Nephron progenitor cell (in vitro differentiated cells): ENCODE data around the gene FRMPD4.
"Not testable (repeated sequence)": the region's sequence is repeated elsewhere in the genome, so short reads cannot be mapped to it uniquely, and the experiment has no call there.

Experiments
- DNase-seq: peaks from one replicate; pipeline ENCODE4 v3.0.0; 2021
- H3K27ac Mint-ChIP-seq: 2 replicates; pipeline ENCODE4 v1.8.0; 2021; ENCODE audit warnings: mild to moderate bottlenecking, moderate library complexity, mixed read lengths
- H3K27me3 Mint-ChIP-seq: 2 replicates; pipeline ENCODE4 v1.8.0; 2021; ENCODE audit warnings: mild to moderate bottlenecking, low read depth, mixed read lengths; ENCODE audit not compliant: poor library complexity
- H3K36me3 Mint-ChIP-seq: 2 replicates; pipeline ENCODE4 v1.8.0; 2021; ENCODE audit warnings: low read depth, mixed read lengths
- H3K4me1 Mint-ChIP-seq: 2 replicates; pipeline ENCODE4 v1.8.0; 2021; ENCODE audit warnings: mixed read lengths
- H3K4me3 Mint-ChIP-seq: 2 replicates; pipeline ENCODE4 v1.8.0; 2021; ENCODE audit warnings: mild to moderate bottlenecking, moderate library complexity, mixed read lengths
- H3K9me3 Mint-ChIP-seq: 2 replicates; pipeline ENCODE4 v1.8.0; 2021; ENCODE audit warnings: mild to moderate bottlenecking, moderate library complexity, mixed read lengths
- TF ChIP-seq, protein P1 (sequence below): fragments of 200-600 bp; sonication (generic); IDR thresholded peaks from 2 replicates; pipeline ENCODE4 v1.5.0; 2021; ENCODE audit warnings: antibody characterized with exemption

Gene FRMPD4

DNA sequence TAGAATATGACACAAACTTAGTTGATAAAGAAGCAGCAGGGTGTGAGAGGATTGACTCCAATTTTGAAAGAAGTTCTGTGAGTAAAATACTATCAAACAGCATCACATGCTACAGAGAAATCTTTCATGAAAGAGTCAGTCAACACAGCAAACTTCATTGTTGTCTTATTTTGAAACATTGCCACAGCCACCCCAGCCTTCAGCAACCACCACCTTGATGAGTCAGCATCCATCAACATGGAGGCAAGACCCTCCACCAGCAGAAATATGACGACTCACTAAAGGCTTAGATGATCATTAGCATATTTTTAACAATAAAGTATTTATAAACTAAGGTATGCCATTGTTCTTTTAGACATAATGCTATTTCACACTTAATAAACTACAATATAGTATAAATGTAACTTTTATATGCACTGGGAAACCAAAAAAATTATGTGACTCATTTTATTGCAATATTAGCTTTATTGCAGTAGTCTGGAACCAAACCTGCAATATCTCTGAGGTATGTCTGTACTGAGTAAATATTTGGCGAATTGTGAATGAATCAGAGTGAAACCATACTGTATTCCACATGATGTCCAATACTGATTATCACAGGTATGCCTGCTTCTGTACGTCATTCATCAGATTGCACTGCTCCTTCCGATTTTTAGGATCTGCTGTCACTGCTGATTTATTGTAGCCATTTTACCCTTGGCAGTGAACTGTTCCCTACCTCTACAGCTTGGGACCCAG, 11.6 kb downstream of the FRMPD4 start:
- Mint-ChIP-seq H3K4me1 (no peaks in the 10 kb centered on the region), H3K27ac (no peak overlapping the region), H3K36me3 (no peaks in the 10 kb centered on the region), H3K27me3 (no peaks in the 10 kb centered on the region), H3K9me3 (peaks cover 24% of the 10 kb centered on the region), H3K4me3 (no peak overlapping the region)
- no peak for DNase-seq
- TF ChIP-seq, protein P1, sequence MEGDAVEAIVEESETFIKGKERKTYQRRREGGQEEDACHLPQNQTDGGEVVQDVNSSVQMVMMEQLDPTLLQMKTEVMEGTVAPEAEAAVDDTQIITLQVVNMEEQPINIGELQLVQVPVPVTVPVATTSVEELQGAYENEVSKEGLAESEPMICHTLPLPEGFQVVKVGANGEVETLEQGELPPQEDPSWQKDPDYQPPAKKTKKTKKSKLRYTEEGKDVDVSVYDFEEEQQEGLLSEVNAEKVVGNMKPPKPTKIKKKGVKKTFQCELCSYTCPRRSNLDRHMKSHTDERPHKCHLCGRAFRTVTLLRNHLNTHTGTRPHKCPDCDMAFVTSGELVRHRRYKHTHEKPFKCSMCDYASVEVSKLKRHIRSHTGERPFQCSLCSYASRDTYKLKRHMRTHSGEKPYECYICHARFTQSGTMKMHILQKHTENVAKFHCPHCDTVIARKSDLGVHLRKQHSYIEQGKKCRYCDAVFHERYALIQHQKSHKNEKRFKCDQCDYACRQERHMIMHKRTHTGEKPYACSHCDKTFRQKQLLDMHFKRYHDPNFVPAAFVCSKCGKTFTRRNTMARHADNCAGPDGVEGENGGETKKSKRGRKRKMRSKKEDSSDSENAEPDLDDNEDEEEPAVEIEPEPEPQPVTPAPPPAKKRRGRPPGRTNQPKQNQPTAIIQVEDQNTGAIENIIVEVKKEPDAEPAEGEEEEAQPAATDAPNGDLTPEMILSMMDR: no peak

DNA sequence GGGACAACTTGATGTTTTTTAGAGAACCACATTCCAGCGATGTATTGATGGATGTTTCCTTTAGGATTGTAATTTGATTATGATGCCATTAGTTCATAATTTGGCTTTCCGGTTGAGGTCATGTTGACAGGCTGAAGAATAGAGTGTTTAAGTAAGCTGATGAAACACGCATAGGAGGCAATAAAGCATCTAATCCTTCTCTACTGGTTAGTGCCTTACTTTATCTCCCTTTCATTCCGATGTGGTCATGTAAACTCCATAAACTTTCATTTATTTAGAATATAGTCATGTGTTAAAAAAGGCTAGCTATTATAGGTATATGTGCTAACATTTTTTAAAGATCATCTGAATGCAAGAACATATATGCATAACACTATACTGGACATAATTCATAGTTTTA, 15.0 kb downstream of the FRMPD4 start:
- Mint-ChIP-seq H3K27ac (no peak overlapping the region), H3K4me1 (no peaks in the 10 kb centered on the region), H3K4me3 (no peak overlapping the region), H3K27me3 (no peaks in the 10 kb centered on the region), H3K9me3 (peaks cover 14% of the 10 kb centered on the region), H3K36me3 (no peaks in the 10 kb centered on the region)
- TF ChIP-seq, protein P1: no peak
- no peak for DNase-seq

DNA sequence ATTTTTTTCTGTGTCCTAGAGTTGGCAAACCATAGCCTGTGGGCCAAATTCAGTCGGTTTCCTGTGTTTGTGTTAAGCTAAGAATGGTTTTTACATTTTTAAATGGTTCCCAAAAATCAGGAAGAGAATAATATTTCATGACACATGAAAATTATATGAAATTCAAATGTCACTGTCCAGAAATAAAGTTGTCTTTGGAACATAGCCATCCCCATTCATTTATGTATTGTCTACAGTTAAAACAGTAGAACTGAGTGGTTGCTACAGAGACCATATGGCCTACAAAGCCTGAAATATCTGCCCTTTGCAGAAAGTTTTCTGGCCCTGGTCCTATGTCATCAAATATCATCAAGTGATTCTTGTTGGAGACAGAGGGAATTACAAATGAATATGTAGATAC, 15.5 kb downstream of the FRMPD4 start:
- peaks cover 14% of the 10 kb centered on the region for H3K9me3 Mint-ChIP-seq
- H3K4me3 Mint-ChIP-seq: no peak overlapping the region
- H3K36me3 Mint-ChIP-seq: no peaks in the 10 kb centered on the region
- H3K27me3 Mint-ChIP-seq: no peaks in the 10 kb centered on the region
- no peaks in the 10 kb centered on the region for H3K4me1 Mint-ChIP-seq
- H3K27ac Mint-ChIP-seq: no peak overlapping the region
- no peak for DNase-seq
- TF ChIP-seq, protein P1: no peak

DNA sequence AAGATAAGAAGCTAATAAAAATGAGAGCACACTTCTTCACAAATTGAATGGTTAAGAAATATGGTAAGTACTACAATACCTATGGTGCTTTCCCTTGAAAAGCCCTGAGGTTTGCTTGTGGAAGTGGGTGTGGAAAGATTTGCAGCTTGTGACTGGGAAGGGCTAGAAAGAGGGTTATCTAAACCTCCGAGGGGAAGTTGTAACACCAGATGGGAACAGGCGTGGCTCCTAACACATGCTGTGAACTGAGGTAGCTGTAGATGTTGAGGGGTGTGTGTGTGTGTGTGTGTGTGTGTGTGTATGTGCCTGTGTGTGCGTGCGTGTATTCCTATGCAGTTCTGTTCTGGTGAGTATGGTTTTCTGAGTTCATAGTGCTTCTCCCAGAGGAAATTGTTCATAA, 21.5 kb downstream of the FRMPD4 start:
- no peak overlapping the region for H3K27ac Mint-ChIP-seq
- H3K4me3 Mint-ChIP-seq: no peak overlapping the region

DNA sequence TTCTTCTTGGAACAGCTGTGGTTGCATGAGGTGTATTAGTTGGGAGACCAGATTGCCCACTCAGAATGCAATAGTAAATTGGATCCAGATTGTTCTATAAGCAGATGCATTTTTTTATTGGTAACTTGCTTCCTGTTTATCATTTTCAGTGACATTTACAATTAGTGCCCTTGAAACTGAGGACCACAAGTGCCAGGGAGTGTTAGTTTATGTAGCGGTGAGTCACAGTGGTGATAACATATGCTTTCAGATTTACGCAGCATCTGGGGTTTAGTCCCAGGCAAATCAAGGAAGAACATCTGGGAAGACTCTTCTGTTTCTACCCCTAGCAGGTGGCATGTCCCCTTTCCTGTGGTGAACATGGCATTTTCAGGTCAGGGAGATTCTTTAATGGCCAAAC, 24.1 kb downstream of the FRMPD4 start:
- no peak for DNase-seq
- TF ChIP-seq, protein P1: no peak
- H3K9me3 Mint-ChIP-seq: peaks cover 16% of the 10 kb centered on the region
- H3K27ac Mint-ChIP-seq: no peak overlapping the region
- H3K36me3 Mint-ChIP-seq: no peaks in the 10 kb centered on the region
- H3K4me1 Mint-ChIP-seq: no peaks in the 10 kb centered on the region
- H3K4me3 Mint-ChIP-seq: no peak overlapping the region
- H3K27me3 Mint-ChIP-seq: no peaks in the 10 kb centered on the region

More for the DNA sequence above, 21.5 kb downstream of the FRMPD4 start:
- Mint-ChIP-seq H3K27me3 (no peaks in the 10 kb centered on the region), H3K4me1 (no peaks in the 10 kb centered on the region), H3K9me3 (peaks cover 8% of the 10 kb centered on the region), H3K36me3 (no peaks in the 10 kb centered on the region)
- TF ChIP-seq, protein P1: no peak
- DNase-seq: no peak

DNA sequence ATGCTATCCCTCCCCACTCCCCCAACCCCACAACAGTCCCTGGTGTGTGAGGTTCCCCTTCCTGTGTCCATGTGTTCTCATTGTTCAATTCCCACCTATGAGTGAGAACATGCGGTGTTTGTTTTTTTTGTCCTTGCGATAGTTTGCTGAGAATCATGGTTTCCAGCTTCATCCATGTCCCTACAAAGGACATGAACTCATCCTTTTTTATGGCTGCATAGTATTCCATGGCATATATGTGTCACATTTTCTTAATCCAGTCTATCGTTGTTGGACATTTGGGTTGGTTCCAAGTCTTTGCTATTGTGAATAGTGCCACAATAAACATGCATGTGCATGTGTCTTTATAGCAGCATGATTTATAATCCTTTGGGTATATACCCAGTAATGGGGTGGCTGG, 25.9 kb downstream of the FRMPD4 start:
- H3K9me3 Mint-ChIP-seq: peaks cover 27% of the 10 kb centered on the region
- not testable (repeated sequence) for H3K27me3 Mint-ChIP-seq, H3K4me1 Mint-ChIP-seq, H3K27ac Mint-ChIP-seq, H3K4me3 Mint-ChIP-seq, DNase-seq, H3K36me3 Mint-ChIP-seq
